ENCODE data around the gene MOGAT3.

DNA sequence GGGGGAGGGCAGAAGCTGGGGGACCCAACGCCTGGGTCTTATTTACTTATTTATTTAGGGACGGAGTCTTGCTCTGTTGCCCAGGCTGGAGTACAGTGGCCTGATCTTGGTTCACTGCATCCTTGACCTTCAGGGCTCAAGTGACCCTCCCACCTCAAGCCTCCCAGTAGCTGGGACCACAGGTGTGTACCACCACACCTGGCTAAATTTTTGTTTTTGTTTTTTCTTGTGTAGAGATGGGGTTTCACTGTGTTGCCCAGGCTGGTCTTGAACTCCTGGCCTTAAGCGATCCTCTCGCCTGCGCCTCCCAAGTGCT lies 1.7 kb upstream of the MOGAT3 start:
- no peak for TF ChIP-seq CTCF (IDR thresholded peaks at IDR 0.05)
- TF ChIP-seq EP300 (IDR thresholded peaks at IDR 0.05) = no peak
- TF ChIP-seq POLR2AphosphoS5 (IDR thresholded peaks at IDR 0.05) = no peak

All from stomach (tissue), 4 donors.